ENCODE measurements around the gene MRPS17.

DNA sequence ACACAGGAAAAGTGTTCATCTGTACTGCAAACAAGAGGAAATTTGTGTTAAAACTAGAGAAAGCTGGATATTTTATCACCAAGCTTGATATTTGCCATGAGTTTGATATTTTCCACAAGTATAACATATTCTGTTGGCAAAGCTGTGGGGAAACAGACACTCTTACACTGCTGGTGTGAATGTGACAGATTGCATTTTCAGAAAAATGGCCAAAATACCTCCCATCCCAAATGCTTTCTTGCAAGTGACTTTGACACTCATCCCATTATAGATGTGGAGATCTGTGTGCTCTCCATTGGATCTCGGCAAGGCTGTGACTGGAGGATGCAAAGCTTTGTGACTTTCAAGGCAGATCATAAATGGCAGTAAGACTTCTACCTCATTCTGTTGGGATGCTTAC, 33.9 kb upstream of the MRPS17 start:
- TF ChIP-seq CTCF (conservative IDR thresholded peaks at IDR 0.05): no peak
- no peak for TF ChIP-seq EZH2 (IDR thresholded peaks at IDR 0.05; ENCODE audit: low read depth)

All from PC-9 (cell line).